ENCODE measurements around the gene LILRB3.
"Not testable (repeated sequence)": the region's sequence is repeated elsewhere in the genome, so short reads cannot be mapped to it uniquely, and the experiment has no call there.

Gene LILRB3

DNA sequence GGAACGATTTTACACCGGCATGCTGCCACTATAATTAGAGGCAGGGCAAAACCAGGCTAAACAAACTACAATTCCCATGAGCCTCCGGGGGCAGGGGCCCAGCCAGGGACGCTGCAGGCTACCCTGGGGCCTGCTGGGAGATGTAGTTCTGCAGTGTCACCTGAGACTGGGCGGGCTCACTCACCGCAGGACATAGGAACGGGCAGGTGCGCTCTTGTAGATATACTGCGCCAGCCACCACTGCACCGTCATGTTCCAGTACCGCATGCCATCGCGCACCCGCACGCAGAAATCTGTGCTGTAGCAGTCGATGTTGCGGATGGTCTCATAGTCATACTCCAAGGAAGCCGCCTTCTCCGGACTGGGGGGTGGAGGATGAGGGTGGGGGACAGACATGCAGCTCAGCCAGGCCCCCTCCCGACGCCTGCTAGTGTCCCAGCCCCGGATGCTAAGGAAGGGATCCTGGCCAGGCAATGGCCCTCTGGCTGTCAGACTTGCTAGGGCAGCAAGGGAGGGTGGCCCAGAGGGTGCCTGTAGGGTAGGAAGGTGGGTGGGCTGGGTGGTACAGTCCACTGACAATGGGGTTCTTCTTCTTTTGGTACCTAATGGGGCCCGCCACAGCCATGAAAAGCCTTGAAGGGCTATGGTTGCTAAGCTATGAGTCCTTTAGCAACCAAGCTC, 44.1 kb downstream of the LILRB3 start:
- no peak overlapping the region for H3K4me3 ChIP-seq (ENCODE audit: low read length)
- DNase-seq (ENCODE audit: low read depth, low spot score), result no peak

GRCh38 chr19:54173951-54174834, 48.6 kb downstream of the LILRB3 start:
- H3K4me3 ChIP-seq (ENCODE audit: low read length), result no peak overlapping the region
- no peak for DNase-seq (ENCODE audit: low read depth, low spot score)

GRCh38 chr19:54173359-54173699, 49.5 kb downstream of the LILRB3 start:
- no peak overlapping the region for H3K4me3 ChIP-seq (ENCODE audit: low read length)
- DNase-seq (ENCODE audit: low read depth, low spot score), result no peak

GRCh38 chr19:54172471-54173358, 50.1 kb downstream of the LILRB3 start, which contains the start of gene TMC4:
TSS of gene TMC4 (minus strand) at chr19:54173160. CDS start at chr19:54173117, 43 bp downstream.
- no peak for DNase-seq (ENCODE audit: low read depth, low spot score)
- no peak within 1 kb of the TSS for H3K4me3 ChIP-seq (ENCODE audit: low read length)

DNA sequence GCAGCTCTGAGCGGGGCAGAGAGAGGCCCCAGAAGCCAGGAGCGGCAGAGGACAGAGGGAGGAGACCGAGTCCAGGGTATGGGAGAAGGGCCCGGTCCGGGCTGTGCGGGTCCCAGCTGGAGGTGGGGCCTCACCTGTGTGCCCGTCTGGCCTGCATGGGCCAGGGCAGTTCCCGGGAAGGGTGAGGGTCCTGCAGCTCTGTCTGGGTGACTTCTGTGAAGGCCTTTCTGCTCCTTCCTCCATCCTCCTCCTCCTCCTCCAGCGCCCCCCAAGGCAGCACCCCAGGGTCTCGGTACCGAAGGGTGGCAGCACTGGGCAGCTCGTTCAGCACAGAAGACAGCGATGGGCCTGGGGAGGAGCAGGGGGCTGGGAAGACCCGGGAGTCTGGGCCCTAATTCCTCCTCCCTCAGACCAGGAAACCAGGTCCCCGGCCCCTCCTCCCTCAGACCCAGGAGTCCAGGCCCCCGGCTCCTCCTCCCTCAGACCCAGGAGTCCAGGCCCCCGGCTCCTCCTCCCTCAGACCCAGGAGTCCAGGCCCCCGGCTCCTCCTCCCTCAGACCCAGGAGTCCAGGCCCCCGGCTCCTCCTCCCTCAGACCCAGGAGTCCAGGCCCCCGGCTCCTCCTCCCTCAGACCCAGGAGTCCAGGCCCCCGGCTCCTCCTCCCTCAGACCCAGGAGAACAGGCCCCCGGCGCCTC, 50.9 kb downstream of the LILRB3 start:
- H3K4me3 ChIP-seq (ENCODE audit: low read length); DNase-seq (ENCODE audit: low read depth, low spot score): not testable (repeated sequence)

- no peak overlapping the region for H3K4me3 ChIP-seq (ENCODE audit: low read length)
- no peak for DNase-seq (ENCODE audit: low read depth, low spot score)
Measured at GRCh38 chr19:54169149-54169740, 53.6 kb downstream of the LILRB3 start.

DNA sequence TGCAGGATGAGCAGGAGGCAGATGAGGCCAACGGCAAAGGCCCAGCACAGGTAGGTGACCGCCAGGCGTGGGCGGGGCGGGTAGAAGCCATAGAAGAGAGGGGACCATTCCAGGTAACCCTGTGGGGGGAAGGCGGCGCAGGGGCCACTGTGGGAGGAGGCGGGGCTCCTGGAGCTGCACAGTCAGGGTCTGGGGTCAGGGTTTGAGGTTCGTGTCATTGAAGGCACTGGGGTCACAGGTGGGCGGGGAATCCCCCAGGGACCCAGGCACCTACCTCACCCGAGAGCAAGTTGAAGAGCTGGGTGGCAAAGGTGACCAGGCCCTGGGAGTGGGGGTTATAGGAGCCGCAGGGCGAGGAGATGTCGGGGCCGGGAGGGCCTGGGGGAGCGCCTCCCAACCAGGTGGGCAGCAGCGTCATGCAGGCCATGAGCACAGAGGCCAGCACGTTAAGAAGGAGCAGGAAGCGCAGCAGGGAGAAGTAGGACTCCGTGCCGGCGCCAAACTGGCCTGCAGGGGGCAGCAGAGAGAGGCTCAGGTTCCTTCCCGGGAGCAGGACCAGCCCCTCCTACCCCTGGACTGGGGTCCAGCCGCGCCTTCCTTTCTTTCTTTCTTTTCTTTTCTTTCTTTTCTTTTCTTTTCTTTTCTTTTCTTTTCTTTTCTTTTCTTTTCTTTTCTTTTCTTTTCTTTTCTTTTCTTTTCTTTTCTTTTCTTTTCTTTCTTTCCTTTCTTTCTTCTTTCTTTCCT, 54.5 kb downstream of the LILRB3 start:
- H3K4me3 ChIP-seq (ENCODE audit: low read length), result no peak overlapping the region
- DNase-seq (ENCODE audit: low read depth, low spot score), result peak; percentile 71

All from Jurkat, Clone E6-1 (cell line).